NCI-H1092 (cell line): Measurements from ENCODE around the gene BIRC7.
A peak's percentile ranks its signal among the peaks of the same experiment; 100 is the strongest.

ENCODE experiments used
- DNase-seq: peaks from one replicate; lab custom pipeline; 2025; lab: John Stamatoyannopoulos, UW

Gene BIRC7

DNA sequence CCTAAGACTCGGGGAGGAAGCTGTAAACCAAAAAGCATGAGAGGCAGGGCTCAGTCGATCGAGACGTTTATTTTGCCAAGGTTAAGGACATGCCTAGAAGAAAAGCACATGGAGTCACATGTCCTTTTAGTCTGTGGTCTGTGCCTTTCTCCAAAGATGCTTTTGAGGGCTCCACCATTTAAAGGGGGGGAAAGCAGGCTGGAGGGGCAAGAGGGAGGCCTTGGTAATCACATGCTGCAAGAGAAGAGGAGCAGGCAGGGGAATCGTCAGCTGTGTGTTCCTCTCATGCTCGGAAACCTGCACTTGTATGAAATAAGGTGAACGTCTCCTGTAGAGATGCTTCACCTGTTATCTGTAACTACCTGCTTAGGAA is 10.6 kb upstream of the BIRC7 start:
- DNase-seq = no peak

DNA sequence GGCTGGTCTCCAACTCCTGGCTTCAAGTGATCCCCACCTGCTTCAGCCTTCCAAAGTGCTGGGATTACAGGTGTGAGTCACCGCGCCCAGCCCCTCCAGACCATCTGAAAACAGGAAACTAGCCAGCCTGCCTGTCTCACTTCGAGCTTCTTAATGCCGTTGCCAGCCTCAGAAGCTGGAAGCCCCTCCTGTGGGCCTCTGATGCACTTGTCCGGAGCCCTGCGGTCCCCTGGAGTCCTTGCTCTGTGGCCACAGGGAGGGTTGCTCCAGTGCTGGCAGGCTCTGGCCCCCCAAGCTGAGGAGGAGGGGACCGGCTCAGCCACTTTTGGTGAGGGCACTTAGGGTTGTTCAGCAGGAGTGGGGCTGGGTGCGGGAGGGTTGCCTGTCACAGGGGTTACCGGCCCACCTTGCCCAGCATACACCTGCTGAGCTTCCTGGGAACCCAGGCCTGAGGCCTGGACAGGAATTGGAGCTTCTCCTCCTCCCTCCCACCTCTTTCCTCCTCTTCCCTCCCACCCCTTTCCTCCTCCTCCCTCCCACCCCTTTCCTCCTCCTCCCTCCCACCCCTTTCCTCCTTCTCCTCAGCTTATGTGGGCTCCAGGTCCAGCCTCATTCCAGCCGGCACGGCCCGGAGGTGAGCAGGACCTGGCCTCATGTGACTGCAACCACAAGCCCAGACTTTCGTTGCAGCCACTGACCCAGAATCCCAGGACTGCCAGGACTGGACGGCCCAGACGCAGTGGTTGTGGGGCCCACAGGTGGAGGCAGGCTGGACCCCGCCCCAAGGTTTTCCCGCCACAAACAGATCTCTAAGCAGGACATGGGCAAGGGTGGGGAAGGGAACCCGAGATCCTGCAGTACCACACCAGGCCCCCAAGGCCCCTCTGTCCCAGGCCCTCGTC is 9.4 kb upstream of the BIRC7 start:
- no peak for DNase-seq

DNA sequence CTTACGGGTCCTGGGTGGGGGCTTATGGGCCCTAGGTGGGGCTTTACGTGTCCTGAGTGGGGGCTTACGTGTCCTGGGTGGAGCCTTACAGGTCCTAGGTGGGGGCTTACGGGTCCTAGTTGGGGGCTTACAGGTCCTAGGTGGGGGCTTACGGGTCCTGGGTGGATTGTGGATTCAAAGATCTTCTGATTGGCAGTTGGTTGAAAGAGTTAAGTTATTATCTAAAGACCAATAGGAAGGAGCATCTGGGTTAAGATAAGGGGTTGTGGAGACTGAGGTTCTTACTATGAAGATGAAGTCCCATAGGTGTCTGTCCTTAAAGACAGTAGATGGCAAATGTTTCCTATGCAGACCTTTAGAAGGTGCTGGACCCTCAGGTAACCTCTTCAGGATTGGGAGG is 8.4 kb upstream of the BIRC7 start:
- DNase-seq = no peak

DNA sequence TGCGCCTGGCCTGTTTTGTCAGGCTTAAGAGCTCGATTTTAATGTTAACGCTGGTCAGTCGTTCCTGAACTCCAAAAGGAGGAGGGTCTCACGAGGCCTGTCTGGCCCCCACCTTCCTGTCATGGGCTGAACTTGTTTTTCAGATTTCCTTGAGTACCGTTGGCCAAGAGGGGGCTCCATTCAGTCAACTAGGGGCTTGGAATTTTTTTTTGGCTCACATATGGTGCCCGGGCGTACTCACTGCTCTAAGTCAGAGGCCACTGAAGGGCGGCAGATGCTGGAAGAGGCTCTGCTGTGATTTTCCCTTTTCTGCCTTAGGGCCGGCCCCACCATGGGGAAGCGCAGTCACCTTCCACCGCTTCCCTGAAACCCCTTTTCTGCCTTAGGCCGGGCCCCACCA is 6.9 kb upstream of the BIRC7 start:
- DNase-seq = no peak

DNA sequence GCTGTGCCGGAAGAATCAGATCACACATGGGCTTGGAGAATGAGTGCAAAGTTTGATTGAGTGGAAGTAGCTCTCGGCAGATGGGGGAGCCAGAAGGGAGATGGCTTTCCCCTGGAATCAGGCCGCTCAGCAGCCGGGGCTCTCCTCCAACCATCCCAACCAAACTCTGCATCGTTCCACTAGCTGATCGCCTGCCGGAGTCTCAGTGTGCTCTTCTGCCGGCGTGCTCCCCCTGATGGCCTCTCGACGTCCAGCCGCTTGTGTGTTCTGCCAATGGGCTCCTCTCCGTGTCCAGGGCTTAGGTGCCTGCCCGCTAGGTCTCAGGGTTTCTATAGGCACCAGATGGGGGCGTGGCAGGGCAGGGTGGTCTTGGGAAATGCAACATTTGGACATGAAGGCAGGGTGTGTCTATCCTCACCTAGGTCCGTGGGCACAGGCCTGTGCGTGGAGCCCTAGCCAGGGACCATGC is 4.9 kb upstream of the BIRC7 start:
- DNase-seq = no peak

DNA sequence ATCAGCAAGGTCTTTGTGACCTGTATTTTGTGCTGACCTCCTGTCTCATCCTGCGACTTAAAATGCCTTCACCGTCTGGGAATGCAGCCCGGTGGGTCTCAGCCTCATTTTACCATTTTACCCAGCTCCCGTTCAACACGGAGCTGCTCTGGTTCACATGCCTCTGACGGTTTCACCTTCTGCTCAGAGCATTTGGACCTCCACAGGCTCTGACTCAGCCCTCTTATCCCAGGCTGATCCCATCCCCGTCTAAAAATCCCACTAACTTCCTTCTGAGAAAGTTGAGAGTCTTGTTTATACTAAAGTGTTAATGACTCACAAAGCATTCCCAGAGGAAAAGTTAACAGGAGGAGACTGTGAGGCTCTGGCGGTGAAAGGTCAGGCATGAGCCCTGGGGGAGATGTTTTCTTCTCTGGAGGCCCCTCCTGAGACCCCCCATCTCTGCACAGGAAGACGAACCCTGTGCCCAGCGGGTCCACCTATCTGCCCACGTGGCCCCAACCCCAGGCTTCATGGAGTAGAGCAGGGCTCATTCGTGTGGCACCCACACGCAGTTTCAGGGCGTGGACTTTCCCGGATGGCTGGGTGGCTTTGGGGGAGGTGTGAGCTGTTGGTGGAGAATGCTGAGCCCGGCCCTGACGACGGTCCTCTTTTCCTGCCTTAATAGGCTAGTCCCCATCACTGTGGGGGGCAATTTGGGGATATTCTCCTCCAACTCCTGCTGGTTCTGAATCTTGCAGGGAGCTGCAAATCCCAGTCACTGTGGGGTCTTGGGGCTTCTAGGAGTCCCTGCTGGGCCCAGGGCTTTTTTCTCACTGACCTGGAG is 3.3 kb upstream of the BIRC7 start:
- DNase-seq = no peak

DNA sequence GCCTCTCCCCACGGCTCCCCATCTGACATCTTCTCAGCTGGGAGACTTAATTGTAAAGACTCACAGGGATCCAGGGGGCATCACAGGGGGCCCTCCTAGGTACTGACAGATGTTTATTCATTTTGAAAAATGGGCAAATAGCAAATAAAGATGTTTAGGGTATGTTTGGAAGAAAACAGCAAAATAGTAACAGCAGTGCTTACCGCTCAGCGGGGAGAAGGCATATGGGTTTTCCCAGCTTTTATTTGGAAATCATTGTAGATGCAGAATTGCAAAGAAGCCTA is 2.7 kb upstream of the BIRC7 start:
- no peak for DNase-seq

DNA sequence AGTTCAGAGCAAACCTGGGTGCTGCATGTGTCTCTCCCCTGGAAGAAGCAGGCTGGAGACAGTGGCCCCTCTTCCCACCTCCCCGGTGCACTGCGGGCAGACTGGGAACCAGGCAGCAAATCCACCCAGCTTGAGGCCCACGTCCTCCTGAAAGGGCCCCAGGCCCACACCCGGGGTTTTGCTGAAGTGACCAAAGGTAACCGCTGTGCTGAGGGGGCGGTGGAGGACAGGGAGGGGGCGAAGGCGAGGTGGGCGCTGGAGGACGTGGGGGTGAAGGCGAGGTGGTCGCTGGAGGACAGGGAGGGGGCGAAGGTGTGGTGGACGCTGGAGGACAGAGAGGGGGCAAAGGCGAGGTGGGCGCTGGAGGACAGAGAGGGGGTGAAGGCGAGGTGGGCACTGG is 1.8 kb upstream of the BIRC7 start:
- DNase-seq = no peak

DNA sequence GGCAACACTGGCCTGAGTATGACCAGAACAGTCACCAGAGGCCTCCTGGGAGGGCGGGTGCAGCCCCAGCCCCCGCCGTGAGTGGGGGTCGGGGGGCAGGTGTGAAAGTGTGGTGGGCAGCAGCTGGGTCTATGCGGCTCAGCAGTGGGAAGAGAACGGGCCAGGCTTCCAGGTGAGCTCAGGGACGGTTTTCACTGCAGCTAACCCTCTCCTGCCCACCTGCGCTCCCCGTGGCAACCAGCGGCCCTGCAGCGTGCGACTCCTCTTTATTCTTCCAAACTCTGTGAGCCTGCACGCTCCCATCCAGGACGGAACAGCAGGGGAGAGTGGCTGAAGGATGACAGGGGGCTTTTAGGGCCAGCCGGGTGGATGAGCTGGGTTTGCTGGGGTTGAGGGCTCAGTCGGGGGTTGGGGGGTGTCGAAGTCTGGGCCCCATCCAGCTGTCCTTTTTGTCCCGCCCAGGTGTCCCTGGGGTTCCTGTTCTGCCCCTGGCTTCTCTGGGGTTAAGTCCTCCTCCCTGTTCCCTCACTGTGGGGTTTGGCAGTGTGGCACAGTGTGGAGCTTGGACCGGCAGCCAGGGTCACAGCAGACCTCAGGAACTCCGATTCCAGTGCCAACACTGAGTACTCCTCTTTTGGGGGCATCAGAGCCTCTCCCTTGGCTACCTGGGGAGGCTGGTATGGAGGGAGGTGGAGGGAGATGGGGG is 859 bp upstream of the BIRC7 start:
- DNase-seq = no peak

DNA sequence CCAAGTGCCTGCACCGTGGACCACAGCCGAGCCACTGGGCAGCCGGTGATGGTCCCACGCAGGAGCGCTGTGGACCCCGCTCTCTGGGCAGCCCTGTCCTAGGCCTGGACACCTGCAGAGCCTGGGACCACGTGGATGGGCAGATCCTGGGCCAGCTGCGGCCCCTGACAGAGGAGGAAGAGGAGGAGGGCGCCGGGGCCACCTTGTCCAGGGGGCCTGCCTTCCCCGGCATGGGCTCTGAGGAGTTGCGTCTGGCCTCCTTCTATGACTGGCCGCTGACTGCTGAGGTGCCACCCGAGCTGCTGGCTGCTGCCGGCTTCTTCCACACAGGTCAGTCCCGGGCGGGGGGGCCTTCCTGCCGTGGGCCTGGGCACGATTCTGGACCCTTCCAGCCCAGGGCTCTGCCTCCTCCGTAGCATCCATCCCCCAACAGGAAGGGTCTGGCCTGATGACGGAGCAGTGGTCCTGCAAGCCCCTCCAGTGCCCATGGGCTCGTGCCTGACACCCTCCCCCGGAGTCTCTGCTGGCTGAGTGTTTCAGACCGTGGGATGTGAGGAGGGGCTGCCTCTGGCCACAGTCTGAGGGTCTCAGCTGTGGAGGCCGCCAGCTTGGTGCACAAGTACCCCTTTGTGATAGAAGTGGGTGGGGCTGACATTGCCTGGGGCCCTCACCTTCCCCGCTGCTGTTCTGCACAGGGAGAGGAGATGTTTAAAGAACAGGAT is 572 bp downstream of the BIRC7 start:
- DNase-seq = no peak

DNA sequence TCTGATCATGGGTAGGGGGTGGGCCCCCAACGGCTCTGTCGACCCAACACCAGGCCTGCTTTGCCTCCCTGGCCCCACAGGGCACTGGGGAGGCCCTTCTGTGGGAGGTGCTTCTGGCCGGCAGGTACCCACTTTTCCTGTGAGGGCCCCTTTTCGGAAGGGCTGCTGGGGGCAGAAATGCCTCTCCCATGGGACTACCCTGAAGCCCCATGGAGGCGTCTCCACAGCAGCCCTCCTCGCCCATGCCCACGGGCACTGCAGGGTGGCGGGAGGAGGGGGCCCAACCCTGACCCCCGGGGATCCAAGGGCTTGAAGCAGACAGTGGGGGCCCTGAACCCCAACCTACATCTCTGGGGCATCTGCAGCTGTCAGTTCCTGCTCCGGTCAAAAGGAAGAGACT is 2.3 kb downstream of the BIRC7 start:
- DNase-seq = no peak

DNA sequence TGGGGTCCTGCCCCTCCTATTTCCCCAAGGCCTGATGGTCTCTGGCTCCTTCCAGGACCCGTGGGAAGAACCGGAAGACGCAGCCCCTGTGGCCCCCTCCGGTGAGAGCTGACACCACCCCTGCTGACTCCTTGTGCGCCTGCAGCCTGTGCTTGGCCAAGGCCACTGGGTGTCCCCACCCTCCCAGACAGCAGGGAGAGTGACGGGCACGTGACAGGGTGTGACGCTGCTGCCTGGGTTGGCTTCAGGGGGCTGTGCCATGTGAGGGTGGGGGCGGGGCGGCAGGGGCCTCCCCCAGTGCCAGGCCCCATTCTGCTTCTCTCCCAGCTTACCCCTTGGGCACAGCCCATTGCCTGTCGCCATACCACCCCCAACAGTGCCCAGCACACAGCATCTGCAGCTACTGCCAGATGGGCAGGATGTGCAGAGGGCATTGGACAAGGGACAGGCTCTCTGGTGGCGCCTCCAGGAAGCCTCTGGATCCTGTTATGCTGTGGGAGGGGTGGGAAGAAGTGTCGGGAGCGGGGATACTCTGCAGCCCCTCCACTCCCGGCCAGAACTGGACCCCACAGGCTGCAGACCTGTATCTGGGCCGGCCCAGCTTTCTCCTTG is 2.9 kb downstream of the BIRC7 start:
- no peak for DNase-seq

DNA sequence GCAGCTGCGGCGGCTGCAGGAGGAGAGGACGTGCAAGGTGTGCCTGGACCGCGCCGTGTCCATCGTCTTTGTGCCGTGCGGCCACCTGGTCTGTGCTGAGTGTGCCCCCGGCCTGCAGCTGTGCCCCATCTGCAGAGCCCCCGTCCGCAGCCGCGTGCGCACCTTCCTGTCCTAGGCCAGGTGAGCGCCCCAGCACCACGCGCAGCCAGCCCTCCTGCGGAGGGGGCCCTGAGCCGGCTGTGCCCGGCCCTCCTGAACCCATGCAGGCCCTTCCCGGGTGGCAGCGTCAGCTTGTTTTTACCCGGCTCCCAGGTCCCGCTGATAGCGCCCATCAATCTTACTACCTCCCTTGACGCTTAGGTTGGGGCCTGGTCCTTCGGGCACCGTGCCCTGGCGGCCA is 3.7 kb downstream of the BIRC7 start:
- DNase-seq = no peak

DNA sequence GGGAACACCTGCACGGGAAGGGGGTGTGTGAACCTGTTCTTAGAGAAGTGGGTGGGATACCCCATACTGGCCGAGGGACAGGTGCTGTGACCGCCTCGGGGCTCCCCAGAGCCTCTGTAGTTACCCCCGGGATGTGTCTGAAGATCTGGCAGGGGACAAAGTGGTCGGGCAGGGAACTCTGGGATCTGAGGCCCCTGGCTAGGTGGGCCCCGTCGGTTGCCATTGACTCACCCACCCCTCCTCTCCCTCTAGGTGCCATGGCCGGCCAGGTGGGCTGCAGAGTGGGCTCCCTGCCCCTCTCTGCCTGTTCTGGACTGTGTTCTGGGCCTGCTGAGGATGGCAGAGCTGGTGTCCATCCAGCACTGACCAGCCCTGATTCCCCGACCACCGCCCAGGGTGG is 4.3 kb downstream of the BIRC7 start:
- no peak for DNase-seq

DNA sequence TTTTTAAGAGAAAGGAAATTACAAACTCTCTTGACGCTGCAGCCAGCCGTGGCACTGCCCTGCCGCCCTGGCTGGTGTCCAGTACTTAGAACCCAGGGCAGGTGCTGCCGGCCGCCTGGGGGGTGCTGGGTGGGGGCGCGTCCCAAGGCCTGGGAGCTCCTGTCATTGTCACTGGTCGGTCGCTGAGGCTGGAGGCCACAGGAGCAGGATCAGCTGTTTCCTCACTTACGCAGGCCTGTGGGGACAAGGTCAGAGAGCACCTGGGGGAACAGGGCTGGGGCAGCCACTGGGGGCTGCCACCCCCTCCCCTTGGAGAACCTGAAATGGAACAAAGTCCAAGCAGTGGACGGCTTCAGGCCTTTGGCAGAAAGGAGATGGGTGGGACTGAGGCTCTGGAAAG is 5.6 kb downstream of the BIRC7 start:
- peak; percentile 34 for DNase-seq

DNA sequence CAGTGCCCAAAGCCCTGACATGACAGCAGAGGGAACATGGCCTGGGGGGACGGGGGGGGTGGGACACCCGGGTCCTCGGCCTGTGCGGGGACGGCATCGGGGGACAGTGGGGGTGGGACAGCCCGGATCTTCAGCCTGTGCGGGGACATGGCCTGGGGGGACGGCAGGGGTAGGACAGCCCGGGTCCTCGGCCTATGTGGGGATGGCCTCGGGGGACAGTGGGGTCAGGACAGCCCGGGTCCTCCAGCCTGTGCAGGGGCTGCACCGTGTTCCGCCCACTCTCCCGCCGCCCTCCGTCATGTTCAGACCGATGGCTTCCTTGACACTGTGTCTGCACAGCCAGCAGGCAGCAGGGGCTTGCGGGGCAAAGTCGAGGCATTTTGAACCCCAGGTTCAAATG is 7.0 kb downstream of the BIRC7 start:
- no peak for DNase-seq

DNA sequence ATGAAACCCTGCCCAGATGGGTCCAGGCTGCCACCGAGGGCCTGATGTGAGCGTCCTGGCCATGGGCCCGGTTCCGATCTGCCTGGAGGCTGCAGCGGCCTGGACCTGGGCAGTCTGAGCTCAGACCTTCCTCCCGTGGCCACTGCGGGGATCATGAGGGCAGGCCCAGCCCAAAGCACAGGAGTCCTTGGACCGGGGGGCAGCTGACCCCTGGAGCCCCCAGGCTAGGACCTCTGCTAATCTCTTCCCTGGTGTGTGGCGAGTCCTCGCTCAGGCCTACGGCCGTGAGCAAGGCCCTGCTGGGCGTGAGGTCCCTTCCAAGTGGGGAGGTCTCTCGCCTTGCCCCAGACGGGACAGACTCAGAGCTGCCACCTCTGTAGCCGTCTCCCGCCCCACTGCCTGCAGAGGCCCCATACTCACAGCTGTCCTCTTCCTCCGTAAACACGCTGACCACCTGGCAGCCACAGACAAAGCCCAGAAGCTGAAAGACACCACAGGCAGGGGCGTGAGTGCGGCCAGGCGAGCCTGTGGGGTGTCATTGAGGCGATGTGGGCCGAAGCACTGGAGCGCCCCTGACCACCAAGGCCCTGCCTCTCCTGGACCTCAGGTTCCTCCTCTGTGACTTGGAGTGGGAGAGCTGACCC is 8.0 kb downstream of the BIRC7 start:
- no peak for DNase-seq

DNA sequence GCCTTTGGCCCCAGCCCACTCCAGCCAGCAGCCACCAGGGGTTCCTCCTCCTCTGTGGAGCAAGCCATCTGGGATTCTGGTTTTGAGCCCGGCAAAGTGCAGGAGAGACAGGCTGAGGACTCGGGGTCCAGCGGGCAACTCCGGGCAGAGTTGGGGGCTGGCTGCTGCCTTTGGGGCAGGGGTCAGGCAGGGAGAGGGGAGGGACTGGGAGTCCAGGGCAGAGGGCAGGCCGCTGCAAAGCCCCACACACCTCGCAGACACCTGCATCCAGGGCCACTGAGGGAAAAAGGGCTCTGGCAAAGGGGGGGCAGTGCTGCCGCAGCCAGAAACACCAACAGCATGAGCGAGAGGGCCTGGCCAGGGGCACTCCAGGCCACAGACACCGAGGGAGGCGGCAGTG is 8.8 kb downstream of the BIRC7 start:
- no peak for DNase-seq

DNA sequence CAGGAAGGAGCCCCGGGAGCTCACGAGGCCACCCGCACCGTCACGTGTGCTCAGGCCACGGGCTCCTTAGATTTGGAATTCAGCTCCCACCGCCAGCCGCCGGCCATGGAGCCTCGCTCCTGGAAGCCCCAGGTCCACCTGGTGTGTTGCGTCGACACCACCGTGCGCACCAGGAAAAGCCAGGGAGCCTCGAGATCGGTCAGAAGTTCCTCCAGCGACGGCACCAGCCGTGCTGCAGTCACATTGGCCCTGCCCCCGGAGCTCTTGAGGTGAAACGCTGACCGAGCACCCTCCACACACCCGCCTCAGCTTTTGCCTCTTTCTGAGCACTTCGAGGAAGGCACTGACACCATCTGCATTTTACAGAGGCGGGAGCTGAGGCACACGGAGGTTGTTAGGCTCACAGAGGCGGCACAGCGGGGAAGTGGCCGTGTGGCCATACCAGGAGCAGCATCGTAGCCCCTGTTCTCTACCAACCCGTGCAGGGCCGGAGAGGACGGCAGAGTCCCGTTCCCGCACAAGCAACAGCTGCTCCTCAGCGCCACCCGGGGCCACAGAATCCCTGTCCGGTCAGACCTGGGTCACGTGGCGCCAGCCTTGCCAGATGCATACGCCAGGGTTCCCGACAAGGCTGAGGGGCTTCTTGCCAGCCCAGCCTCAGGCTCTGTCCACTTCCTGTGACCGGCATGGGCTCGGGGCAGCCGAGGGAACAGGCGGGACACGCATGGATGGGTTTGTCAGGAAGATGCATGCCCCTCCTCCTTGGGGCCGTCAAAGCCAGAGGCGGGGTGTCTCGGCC is 11.0 kb downstream of the BIRC7 start:
- DNase-seq = no peak

DNA sequence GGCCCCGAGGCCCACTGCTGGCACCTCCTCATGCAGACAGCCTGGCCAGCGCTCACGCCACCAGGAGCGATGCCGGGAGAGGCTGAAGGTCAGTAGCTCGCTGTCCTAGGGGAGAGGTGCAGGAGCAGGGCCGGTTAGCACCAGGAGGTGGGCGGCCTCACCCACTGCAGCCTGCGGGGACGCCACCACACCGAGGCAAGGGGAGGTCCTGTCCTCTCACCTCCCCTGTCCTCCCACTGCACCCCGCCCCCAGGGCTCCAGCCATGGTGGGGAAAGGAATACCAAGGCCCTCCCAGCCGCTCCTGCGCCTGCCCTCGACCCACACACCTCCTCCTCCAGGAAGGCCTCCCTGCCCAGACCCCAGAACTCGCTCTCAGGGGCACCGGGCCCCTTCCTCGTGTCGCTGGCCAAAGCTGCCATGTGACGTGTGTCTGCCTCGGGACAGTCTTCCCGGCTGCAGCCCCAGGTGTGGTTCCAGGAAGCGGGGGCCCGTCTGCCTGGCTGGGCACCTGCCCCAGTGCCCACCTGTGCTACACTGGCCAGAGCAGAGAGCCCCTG is 12.0 kb downstream of the BIRC7 start:
- DNase-seq = no peak
